ENCODE data around the gene CHKB. TPM values are rescaled to one million over a fixed set of nuclear protein-coding genes. Genes with fewer than 3 reads are reported as not detected.

CHKB gene
- total and polyA plus RNA-seq, 10 of the 15 experiments (the other 5 are each of a cell fraction or from before 2014, with no cell fraction given) = 10.0 to 93.9 (median 57.0) TPM

DNA sequence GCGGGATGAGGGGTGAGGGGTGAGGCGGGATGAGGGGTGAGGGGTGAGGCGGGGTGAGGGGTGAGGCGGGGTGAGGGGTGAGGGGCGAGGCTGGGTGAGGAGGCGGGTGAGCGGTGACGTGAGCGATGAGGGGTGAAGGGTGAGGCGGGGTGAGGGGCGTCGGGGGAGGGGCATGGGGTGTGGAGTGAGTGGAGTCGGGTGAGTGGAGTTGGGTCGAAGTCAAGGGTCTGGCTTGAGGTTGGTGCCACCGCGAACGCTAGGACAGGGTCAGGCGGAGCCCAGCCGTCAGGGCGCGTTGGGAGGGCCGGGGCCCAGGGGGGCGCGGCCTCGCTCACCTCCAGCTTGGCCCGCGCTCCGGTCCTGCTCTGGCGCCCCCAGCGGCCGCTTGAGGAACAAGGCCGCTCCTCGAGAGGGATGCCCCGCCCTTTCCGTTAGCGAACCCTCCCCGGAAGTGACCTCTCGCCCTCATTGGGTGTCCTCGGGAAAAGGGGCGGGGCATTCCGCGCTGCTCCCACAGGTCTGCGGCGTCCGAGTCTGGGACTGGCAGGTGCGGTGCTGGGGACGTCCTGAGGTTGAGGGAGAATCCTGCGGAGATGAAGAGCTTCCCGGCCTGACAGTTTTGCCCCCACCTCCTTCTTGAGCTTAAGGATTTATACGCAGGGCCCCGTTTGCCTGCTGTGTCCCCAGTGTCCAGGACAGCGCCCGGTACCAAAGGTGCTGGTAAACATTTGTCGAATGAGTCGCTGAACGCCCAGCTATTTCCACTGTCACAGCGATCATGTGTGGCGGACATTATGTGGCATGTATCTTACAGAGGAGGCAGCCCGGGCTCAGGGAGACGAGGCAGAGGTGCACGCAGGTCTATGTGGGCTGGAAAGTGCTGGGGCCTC is 19.9 kb downstream of the CHKB start, which contains the start of gene SYCE3 (continued):
- TF ChIP-seq, protein P1, sequence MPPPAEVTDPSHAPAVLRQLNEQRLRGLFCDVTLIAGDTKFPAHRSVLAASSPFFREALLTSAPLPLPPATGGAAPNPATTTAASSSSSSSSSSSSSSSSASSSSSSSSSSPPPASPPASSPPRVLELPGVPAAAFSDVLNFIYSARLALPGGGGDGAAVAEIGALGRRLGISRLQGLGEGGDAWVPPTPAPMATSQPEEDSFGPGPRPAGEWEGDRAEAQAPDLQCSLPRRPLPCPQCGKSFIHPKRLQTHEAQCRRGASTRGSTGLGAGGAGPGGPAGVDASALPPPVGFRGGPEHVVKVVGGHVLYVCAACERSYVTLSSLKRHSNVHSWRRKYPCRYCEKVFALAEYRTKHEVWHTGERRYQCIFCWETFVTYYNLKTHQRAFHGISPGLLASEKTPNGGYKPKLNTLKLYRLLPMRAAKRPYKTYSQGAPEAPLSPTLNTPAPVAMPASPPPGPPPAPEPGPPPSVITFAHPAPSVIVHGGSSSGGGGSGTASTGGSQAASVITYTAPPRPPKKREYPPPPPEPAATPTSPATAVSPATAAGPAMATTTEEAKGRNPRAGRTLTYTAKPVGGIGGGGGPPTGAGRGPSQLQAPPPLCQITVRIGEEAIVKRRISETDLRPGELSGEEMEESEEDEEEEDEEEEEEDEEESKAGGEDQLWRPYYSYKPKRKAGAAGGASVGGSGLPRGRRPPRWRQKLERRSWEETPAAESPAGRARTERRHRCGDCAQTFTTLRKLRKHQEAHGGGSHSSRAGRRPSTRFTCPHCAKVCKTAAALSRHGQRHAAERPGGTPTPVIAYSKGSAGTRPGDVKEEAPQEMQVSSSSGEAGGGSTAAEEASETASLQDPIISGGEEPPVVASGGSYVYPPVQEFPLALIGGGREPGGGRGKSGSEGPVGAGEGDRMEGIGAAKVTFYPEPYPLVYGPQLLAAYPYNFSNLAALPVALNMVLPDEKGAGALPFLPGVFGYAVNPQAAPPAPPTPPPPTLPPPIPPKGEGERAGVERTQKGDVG (CRISPR knock-in tag; IDR thresholded peaks at IDR 0.05) = no peak
- peak; percentile 81 for TF ChIP-seq NFYB (IDR thresholded peaks at IDR 0.05; ENCODE audit: insufficient read depth, low read depth, low read length)
- peak; percentile 46; the same call in 1 of the 2 replicates for TF ChIP-seq YY1 (IDR thresholded peaks at IDR 0.05; ENCODE audit: low read depth, low read length)
- TF ChIP-seq POLR2A (IDR thresholded peaks at IDR 0.05; ENCODE audit: low read depth, low read length) = peak; percentile 66
- no peak for TF ChIP-seq SUPT20H (IDR thresholded peaks at IDR 0.05; ENCODE audit: borderline replicate concordance, control insufficient read depth, low read depth, low read length)
- peak; percentile 86 for TF ChIP-seq SP1 (IDR thresholded peaks at IDR 0.05; ENCODE audit: low read depth, low read length)
- no peak for TF ChIP-seq ESRRA (IDR thresholded peaks at IDR 0.05; ENCODE audit: low read length)
- TF ChIP-seq HDAC2 (IDR thresholded peaks at IDR 0.05) = no peak
- no peak for TF ChIP-seq SMAD5 (IDR thresholded peaks at IDR 0.05; ENCODE audit: low read depth)
- no peak for TF ChIP-seq PML (IDR thresholded peaks at IDR 0.05; ENCODE audit: low read length)
- TF ChIP-seq, protein P2, sequence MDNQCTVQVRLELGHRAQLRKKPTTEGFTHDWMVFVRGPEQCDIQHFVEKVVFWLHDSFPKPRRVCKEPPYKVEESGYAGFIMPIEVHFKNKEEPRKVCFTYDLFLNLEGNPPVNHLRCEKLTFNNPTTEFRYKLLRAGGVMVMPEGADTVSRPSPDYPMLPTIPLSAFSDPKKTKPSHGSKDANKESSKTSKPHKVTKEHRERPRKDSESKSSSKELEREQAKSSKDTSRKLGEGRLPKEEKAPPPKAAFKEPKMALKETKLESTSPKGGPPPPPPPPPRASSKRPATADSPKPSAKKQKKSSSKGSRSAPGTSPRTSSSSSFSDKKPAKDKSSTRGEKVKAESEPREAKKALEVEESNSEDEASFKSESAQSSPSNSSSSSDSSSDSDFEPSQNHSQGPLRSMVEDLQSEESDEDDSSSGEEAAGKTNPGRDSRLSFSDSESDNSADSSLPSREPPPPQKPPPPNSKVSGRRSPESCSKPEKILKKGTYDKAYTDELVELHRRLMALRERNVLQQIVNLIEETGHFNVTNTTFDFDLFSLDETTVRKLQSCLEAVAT (IDR thresholded peaks at IDR 0.05) = 0 out of 2 replicates have a peak, but pooled peaks have one; percentile 40
- TF ChIP-seq CREB1 (IDR thresholded peaks at IDR 0.05; ENCODE audit: low read depth) = peak; percentile 65
- TF ChIP-seq NR2C1 (IDR thresholded peaks at IDR 0.05) = peak; percentile 40; the same call in 1 of the 2 replicates
- peak; percentile 87 for TF ChIP-seq NR2F1 (conservative IDR thresholded peaks at IDR 0.05)
- TF ChIP-seq JUNB (IDR thresholded peaks at IDR 0.05) = no peak
- 0 out of 2 replicates have a peak, but pooled peaks have one; percentile 51 for TF ChIP-seq HDGF (IDR thresholded peaks at IDR 0.05)
- TF ChIP-seq, protein P3, sequence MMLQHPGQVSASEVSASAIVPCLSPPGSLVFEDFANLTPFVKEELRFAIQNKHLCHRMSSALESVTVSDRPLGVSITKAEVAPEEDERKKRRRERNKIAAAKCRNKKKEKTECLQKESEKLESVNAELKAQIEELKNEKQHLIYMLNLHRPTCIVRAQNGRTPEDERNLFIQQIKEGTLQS (IDR thresholded peaks at IDR 0.05; ENCODE audit: borderline replicate concordance, extremely low read depth, low read depth, low read length) = no peak
- TF ChIP-seq, protein P4, sequence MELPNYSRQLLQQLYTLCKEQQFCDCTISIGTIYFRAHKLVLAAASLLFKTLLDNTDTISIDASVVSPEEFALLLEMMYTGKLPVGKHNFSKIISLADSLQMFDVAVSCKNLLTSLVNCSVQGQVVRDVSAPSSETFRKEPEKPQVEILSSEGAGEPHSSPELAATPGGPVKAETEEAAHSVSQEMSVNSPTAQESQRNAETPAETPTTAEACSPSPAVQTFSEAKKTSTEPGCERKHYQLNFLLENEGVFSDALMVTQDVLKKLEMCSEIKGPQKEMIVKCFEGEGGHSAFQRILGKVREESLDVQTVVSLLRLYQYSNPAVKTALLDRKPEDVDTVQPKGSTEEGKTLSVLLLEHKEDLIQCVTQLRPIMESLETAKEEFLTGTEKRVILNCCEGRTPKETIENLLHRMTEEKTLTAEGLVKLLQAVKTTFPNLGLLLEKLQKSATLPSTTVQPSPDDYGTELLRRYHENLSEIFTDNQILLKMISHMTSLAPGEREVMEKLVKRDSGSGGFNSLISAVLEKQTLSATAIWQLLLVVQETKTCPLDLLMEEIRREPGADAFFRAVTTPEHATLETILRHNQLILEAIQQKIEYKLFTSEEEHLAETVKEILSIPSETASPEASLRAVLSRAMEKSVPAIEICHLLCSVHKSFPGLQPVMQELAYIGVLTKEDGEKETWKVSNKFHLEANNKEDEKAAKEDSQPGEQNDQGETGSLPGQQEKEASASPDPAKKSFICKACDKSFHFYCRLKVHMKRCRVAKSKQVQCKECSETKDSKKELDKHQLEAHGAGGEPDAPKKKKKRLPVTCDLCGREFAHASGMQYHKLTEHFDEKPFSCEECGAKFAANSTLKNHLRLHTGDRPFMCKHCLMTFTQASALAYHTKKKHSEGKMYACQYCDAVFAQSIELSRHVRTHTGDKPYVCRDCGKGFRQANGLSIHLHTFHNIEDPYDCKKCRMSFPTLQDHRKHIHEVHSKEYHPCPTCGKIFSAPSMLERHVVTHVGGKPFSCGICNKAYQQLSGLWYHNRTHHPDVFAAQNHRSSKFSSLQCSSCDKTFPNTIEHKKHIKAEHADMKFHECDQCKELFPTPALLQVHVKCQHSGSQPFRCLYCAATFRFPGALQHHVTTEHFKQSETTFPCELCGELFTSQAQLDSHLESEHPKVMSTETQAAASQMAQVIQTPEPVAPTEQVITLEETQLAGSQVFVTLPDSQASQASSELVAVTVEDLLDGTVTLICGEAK (IDR thresholded peaks at IDR 0.05; ENCODE audit: borderline replicate concordance) = no peak; the same call in 1 of the 2 replicates
- TF ChIP-seq ZNF384 (IDR thresholded peaks at IDR 0.05; ENCODE audit: borderline replicate concordance, low read depth, low read length) = no peak
- no peak for TF ChIP-seq RBBP5 (conservative IDR thresholded peaks at IDR 0.05)
- no peak for TF ChIP-seq KDM1A (IDR thresholded peaks at IDR 0.05; ENCODE audit: borderline replicate concordance)
- no peak for TF ChIP-seq IKZF2 (IDR thresholded peaks at IDR 0.05)
- TF ChIP-seq STAT3 (IDR thresholded peaks at IDR 0.05; ENCODE audit: low read depth, low read length) = no peak

All from GM12878 (cell line).